ENCODE data around the gene CALHM2. TPM values are rescaled to one million over a fixed set of nuclear protein-coding genes. Genes with fewer than 3 reads are reported as not detected.
A peak's percentile ranks its signal among the peaks of the same experiment; 100 is the strongest.

Gene CALHM2
- total RNA-seq, 2 donors from 2014 or later: 49.8 to 59.4 TPM

DNA sequence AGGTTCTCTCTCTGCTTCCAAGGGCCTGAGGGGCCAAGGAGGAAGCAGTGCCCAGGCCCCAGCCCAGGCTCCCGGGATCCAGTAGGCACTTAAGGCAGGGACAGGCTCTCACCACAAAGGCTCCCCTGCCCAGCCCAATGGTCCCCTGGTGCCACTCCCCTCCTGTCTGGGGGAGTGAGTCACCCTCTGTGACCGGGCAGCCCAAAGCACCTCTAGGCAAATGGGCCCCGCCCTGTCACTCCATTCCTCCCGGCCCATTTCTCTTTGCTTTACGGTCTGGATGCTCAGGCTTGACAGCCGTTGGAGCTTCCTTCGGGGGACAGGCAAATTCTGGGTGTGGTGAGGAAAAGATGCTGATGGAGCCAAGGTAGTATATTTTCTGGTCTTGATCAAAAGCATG, 27.0 kb upstream of the CALHM2 start, which contains the start of gene CALHM3:
TSS of gene CALHM3 (minus strand) at position 106 of the 400 bp plus-strand sequence. CDS start 208 bp downstream, outside the sequence.
- intact Hi-C loops (cut with DNase I): no loop called here
- DNase-seq (ENCODE audit: low spot score): no peak

GRCh38 chr10:103478671-103479070, 26.5 kb upstream of the CALHM2 start:
- no peak for DNase-seq (ENCODE audit: low spot score)
- intact Hi-C loops (cut with DNase I): no loop called here

- DNase-seq (ENCODE audit: low spot score): no peak
- intact Hi-C loops (cut with DNase I): no loop called here
These were observed 24.0 kb upstream of the CALHM2 start for GRCh38 chr10:103476046-103476768.

DNA sequence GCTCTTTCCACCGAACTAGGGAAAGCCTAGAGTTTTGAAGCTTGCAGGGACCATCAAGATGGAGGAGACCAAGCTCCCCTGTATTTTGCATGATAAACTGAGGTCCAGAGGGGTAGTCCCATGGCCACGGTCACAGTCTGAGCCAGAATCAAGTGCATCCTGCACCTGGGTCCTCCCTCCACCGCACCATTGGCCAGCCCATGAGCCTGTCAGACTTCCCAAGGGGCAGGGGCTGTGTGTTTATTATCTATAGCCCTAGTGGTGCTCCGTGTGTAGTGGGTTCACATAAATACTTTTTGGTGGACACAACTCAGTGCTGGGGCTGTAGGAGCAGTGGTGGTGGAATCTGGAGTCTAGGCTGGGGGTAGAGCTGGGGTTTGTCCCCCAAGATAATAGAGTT, 23.3 kb upstream of the CALHM2 start:
- DNase-seq (ENCODE audit: low spot score): no peak
- intact Hi-C loops (cut with DNase I): no loop called here

- no peak for DNase-seq (ENCODE audit: low spot score)
- intact Hi-C loops (cut with DNase I): no loop called here
These were observed 21.9 kb upstream of the CALHM2 start for GRCh38 chr10:103474077-103474476.

DNA sequence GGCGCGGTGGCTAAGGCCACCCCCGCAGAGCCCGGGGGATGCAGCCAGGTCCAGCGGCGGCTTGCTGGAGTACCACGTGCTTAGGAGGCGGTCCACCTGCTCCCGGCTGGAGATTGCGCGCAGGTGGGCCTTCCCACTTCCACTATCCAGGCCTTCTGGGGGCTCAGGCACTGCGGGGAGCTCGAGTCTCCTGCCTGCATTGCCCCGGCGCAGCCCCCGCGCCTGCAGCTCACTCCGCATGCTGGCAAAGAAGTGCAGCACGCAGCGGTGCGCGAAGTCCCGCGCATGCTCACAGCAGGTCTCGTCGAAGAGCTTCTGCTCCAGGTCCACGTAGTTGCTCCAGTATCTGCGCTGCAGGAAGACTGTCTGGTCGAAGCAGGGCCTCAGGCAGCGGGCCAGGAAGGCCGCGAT, 21.1 kb upstream of the CALHM2 start:
- DNase-seq (ENCODE audit: low spot score): no peak
- intact Hi-C loops (cut with DNase I): no loop called here

DNA sequence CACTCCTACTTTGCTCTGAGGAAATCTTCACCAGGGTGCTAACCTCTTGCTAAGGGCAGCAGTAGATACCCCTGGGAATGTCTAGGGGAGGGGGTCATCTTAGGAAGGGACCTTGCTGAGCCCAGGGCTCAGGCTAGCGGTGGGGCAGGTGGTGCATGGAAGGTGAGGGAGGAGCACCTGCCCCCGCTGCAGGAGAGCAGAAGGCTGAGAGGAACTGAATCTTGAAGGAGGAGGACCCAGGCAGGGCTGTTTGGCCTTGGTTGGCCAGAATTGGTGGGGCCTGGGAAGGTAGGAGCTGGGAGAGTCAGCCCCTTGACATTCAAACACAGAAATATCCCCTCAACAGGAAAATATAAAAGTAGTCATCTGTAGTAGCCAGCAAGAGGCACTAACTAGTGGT, 19.8 kb upstream of the CALHM2 start:
- DNase-seq (ENCODE audit: low spot score): no peak
- intact Hi-C loops (cut with DNase I): no loop called here

- intact Hi-C loops (cut with DNase I): no loop called here
- DNase-seq (ENCODE audit: low spot score): peak; percentile 91
These were observed 18.8 kb upstream of the CALHM2 start for GRCh38 chr10:103470761-103471653.

GRCh38 chr10:103469201-103469600, 17.0 kb upstream of the CALHM2 start:
- no peak for DNase-seq (ENCODE audit: low spot score)
- intact Hi-C loops (cut with DNase I): no loop called here

DNA sequence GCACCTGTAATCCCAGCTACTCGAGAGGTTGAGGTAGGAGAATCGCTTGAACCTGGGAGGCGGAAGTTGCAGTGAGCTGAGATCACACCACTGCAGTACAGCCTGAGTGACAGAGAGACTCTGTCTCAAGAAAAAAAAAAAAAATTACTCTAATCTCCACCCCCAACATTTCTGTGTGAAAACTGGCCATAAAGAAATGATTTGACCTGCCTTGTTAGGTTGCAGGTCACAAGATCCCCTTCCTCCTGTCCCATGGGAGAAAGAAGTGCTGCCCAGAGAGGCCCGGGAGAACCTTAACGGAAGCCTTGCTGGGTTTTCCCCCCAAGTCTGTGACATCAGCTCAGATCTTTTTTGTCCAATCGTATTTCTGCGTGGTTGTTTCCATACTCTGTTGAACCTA, 15.2 kb upstream of the CALHM2 start:
- DNase-seq (ENCODE audit: low spot score): no peak
- intact Hi-C loops (cut with DNase I): no loop called here

- intact Hi-C loops (cut with DNase I): no loop called here
- no peak for DNase-seq (ENCODE audit: low spot score)
These were observed 14.6 kb upstream of the CALHM2 start for GRCh38 chr10:103466734-103467133.

- intact Hi-C loops (cut with DNase I): no loop called here
These were observed 13.4 kb upstream of the CALHM2 start for GRCh38 chr10:103465411-103466179.

DNA sequence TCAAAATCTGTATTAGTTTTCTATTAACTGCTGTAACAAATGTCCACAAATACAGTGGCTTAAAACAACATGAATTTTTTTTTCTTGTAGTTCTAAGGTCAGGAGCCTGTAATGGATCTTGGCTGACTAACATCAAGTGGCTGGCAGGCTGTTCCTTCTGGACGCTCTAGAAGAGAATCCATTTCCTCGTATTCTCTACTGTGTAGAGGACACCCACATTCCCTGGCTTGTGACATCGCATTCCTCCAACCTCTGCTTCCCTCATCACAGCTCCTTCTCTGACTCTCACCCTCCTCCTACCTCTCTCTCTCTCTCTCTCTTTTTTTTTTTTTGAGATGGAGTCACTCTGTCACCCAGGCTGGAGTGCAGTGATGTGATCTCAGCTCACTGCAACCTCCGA, 11.3 kb upstream of the CALHM2 start:
- no peak for DNase-seq (ENCODE audit: low spot score)
- intact Hi-C loops (cut with DNase I): no loop called here

More at GRCh38 chr10:103465411-103466179, 13.4 kb upstream of the CALHM2 start:
- no peak for DNase-seq (ENCODE audit: low spot score)

- no peak for DNase-seq (ENCODE audit: low spot score)
- intact Hi-C loops (cut with DNase I): no loop called here
These were observed 7.4 kb upstream of the CALHM2 start for GRCh38 chr10:103459615-103460014.

DNA sequence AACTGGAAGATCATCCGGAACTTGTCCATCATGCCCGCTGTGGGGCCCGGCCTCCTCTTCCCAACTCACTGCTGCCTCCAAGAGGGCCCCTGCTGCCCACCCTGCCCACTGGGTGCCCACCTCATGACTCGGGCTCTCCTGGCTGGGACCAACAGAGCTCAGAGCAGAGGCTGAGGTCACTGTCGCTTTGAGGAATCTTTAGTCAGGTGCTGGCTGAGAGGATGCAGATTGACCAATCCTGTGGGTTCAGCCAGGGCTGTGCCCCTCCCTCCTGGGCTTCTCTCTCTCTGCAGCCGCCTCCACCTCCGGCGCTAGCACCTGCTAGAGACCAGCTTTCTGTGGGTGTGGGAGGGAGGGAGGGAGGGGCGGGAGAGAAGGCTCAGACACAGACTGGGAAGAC, 6.5 kb upstream of the CALHM2 start, which contains the start of gene CALHM1:
TSS of gene CALHM1 (minus strand) at position 181 of the 400 bp plus-strand sequence. CDS start at position 32, 149 bp downstream.
- intact Hi-C loops (cut with DNase I): no loop called here
- no peak for DNase-seq (ENCODE audit: low spot score)

- intact Hi-C loops (cut with DNase I): no loop called here
- no peak for DNase-seq (ENCODE audit: low spot score)
These were observed 5.9 kb upstream of the CALHM2 start for GRCh38 chr10:103457896-103458583.

GRCh38 chr10:103457176-103457712, 5.1 kb upstream of the CALHM2 start:
- intact Hi-C loops (cut with DNase I): no loop called here
- no peak for DNase-seq (ENCODE audit: low spot score)

DNA sequence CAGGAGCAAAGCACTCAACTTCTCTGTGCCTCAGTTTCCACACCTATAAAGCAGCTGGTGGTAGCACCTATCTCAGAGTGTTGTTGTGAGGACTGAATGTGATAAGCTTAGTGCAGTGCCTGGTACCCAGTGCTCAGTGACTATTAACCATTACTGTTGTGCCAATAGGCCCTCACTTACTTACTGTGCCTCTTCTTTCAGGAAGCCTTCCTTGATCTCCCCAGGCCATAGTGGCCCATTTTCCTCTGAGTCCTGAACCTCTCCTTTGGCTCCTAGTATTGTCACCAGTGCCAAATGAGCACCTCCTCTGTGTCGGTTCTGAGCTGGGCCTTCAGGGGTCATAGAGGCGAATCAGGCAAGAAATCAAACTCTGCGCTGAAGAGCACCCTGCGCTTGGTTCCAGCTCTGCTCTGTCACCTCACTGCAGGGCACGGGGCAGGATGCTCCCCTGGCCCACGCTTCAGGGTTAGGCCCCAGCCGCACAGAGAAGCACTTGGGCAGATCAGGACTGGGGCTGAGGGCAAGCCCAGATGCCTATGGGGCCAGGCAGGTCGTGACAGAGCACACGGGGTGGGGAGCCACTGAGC, 4.0 kb upstream of the CALHM2 start:
- DNase-seq (ENCODE audit: low spot score): no peak
- intact Hi-C loops (cut with DNase I): no loop called here

Data from posterior vena cava (tissue), 2 donors.